ENCODE results near the gene COMMD6. TPM values are rescaled to one million over a fixed set of nuclear protein-coding genes. Genes with fewer than 3 reads are reported as not detected.

The COMMD6 gene
- total and polyA plus RNA-seq, 9 of the 15 experiments (the other 6 are each of a cell fraction or from before 2014, with no cell fraction given): 32.6 to 116 (median 65.0) TPM

- TF ChIP-seq E2F5 (CRISPR knock-in tag; IDR thresholded peaks at IDR 0.05) (no peak), EP400 (IDR thresholded peaks at IDR 0.05) (peak; percentile 45; the same call in 1 of the 2 replicates), FOXJ2 (tag; IDR thresholded peaks at IDR 0.05) (no peak), KDM1A (IDR thresholded peaks at IDR 0.05) (peak; percentile 66 to 74; a peak in 3 of 4 replicates), HLTF (IDR thresholded peaks at IDR 0.05) (no peak), CBFB (CRISPR knock-in tag; IDR thresholded peaks at IDR 0.05) (no peak)
These were observed 55.4 kb downstream of the COMMD6 start, which contains the start of gene TBC1D4 (continued) for GRCh38 chr13:75482070-75482819.

GRCh38 chr13:75481176-75482069, 56.2 kb downstream of the COMMD6 start:
- Histone ChIP-seq H3K79me2 (ENCODE audit: control insufficient read depth, insufficient read depth, low read length) (peaks cover 45% of the 10 kb centered on the region), H3K4me2 (ENCODE audit: insufficient read depth, low read length) (peak overlapping the region; percentile 83; the same call in 1 of the 2 replicates)
- CTCF ChIA-PET (ENCODE audit: low intra/inter-chr PET ratio): interaction anchor here (0.7 kb wide), 1 partner anchor 108 kb away, joined by 3 read pairs; no protein-coding TSS in a partner anchor
- peak; percentile 63 for TF ChIP-seq RBFOX2 (IDR thresholded peaks at IDR 0.05; ENCODE audit: low read depth, low read length)
- TF ChIP-seq HDAC6 (IDR thresholded peaks at IDR 0.05; ENCODE audit: low read depth, low read length): no peak
- TF ChIP-seq HINFP (tag; conservative IDR thresholded peaks at IDR 0.05; ENCODE audit: low read depth): no peak
- peak; percentile 26; the same call in 1 of the 2 replicates for TF ChIP-seq PHF8 (IDR thresholded peaks at IDR 0.05; ENCODE audit: borderline replicate concordance, low read length)
- TF ChIP-seq E2F6 (IDR thresholded peaks at IDR 0.05; ENCODE audit: borderline replicate concordance in 1 of 2, extremely low read depth in 1 of 2, insufficient read depth in 1 of 2, insufficient read length in 1 of 2, low read depth in 1 of 2, low read length in 1 of 2, poor library complexity in 1 of 2, severe bottlenecking in 1 of 2): peak in 1 of 2 experiments; percentile 22
- TF ChIP-seq CXXC5 (CRISPR knock-in tag; IDR thresholded peaks at IDR 0.05): no peak
- TF ChIP-seq ZNF24 (IDR thresholded peaks at IDR 0.05): no peak
- TF ChIP-seq GATAD2B (IDR thresholded peaks at IDR 0.05; ENCODE audit: borderline replicate concordance): no peak
- TF ChIP-seq GATA2 (CRISPR knock-in tag; IDR thresholded peaks at IDR 0.05): no peak

More at GRCh38 chr13:75481176-75482069, 56.2 kb downstream of the COMMD6 start:
- no peaks in the 10 kb centered on the region for H4K20me1 ChIP-seq (replicated peaks; ENCODE audit: control insufficient read depth, insufficient read depth, low read length)
- no TSS peak for BruUV-seq (replicated peaks)
- POLR2A ChIA-PET: interaction anchor here (0.6 kb wide), 1 partner anchor 12 kb away, joined by 3 read pairs; no protein-coding TSS in a partner anchor
- whole genome bisulfite sequencing (ENCODE audit: insufficient coverage, low coverage, missing lambda C conversion rate): 8% methylated on average over 27 of the region's 100 CpGs
- intact Hi-C loops (cut with micrococcal nuclease) (loop anchor here (1.0 to 10.0 kb wide), 4 partner anchors 49 to 183 kb away; partner anchors contain the start of gene UCHL3), in situ Hi-C loops (cut with MboI) (no loop called here)
- peaks cover 0 to 20% of the 10 kb centered on the region in 2 experiments; a peak in 3 of 5 replicates for H3K4me1 ChIP-seq (replicated peaks in 1 of 2; ENCODE audit: control insufficient read depth in 2 of 2, insufficient read depth in 2 of 2, low read length in 2 of 2)
- H3K36me3 ChIP-seq (ENCODE audit: control insufficient read depth, insufficient read depth, low read length): no peaks in the 10 kb centered on the region
- peak overlapping the region; percentile 38 to 90 for H3K9ac ChIP-seq (ENCODE audit: insufficient read depth in 1 of 2, low read depth in 2 of 2, low read length in 2 of 2)
- FAIRE-seq (no peak), ATAC-seq (peak; percentile 54), DNase-seq (ENCODE audit: extremely low read depth in 1 of 4, low spot score in 3 of 4) (peak; percentile 7 to 29 (median 10))
- H3K27ac ChIP-seq (ENCODE audit: extremely low read depth, low read depth, low read length): peak overlapping the region; percentile 55; the same call in 1 of the 3 replicates
- H3K4me3 ChIP-seq: peak overlapping the region; percentile 67
- no peaks in the 10 kb centered on the region for H3K27me3 ChIP-seq (ENCODE audit: control insufficient read depth in 2 of 2, insufficient read depth in 2 of 2, low read length in 2 of 2)
- no peaks in the 10 kb centered on the region for H3K9me1 ChIP-seq (ENCODE audit: control insufficient read depth, insufficient read depth, low read length)
- H2AFZ ChIP-seq (ENCODE audit: low read depth, low read length): peak overlapping the region; percentile 72
- no peaks in the 10 kb centered on the region for H3K9me3 ChIP-seq (replicated peaks; ENCODE audit: control insufficient read depth, insufficient read depth, low read depth, low read length)

Measured in K562 (cell line).